Suprapubic skin (tissue), 4 donors: Measurements from ENCODE around the gene MYO18B. TPM values are rescaled to one million over a fixed set of nuclear protein-coding genes. Genes with fewer than 3 reads are reported as not detected.

Source experiments
- DNase-seq, 2 donors: peaks; one replicate each; pipeline ENCODE4 v3.0.0-alpha.2; 2019; ENCODE audit warnings: low spot score in 2 of 2
- H3K27ac ChIP-seq: fragments of 200-600 bp; sonication (generic); one replicate; pipeline ENCODE4 v1.5.1; 2019
- H3K27me3 ChIP-seq: fragments of 200-600 bp; sonication (generic); one replicate; pipeline ENCODE4 v1.5.1; 2019
- H3K36me3 ChIP-seq: fragments of 200-600 bp; sonication (generic); one replicate; pipeline ENCODE4 v1.5.1; 2019
- H3K4me1 ChIP-seq: fragments of 200-600 bp; sonication (generic); one replicate; pipeline ENCODE4 v1.5.1; 2019
- H3K4me3 ChIP-seq: fragments of 200-600 bp; sonication (generic); one replicate; pipeline ENCODE4 v1.5.1; 2019; ENCODE audit warnings: mild to moderate bottlenecking
- H3K9me3 ChIP-seq: fragments of 200-600 bp; sonication (generic); one replicate; pipeline ENCODE4 v1.5.1; 2019
- EP300 ChIP-seq: sonication (generic); formaldehyde crosslinking; IDR thresholded peaks from one replicate; pipeline ENCODE4 v1.6.1; 2017; ENCODE audit warnings: antibody characterized with exemption
- POLR2A ChIP-seq, 2 donors: fragments of 450-650 bp; IDR thresholded peaks; one replicate each; pipeline ENCODE4 v1.6.1; 2017; ENCODE audit warnings: antibody characterized with exemption in 2 of 2, mild to moderate bottlenecking in 2 of 2, moderate library complexity in 2 of 2
- POLR2AphosphoS5 ChIP-seq, 3 donors: sonication (generic); formaldehyde crosslinking; IDR thresholded peaks; one replicate each; pipeline ENCODE4 v1.6.1; 2017; ENCODE audit warnings: antibody characterized with exemption in 3 of 3
- WGBS: methylation state at CpG from one replicate; pipeline ENCODE4 v1.1.5; 2018; 5-methylcytosine and 5-hydroxymethylcytosine counted together
- total RNA-seq, 4 donors: library from RNA; depleted of rRNA; stranded (reverse); fragments of >200 nt; gene quantifications; one replicate each; pipeline ENCODE4 v1.1.0, GENCODE V29; 2016
- TF ChIP-seq, protein P1 (sequence below), 2 donors: fragments of 200-600 bp in 1 of 2; fragments of 450-650 bp in 1 of 2; sonication (generic) in 1 of 2; IDR thresholded peaks; one replicate each; pipeline ENCODE4 v1.5.1; 2016 to 2019; ENCODE audit warnings: antibody characterized with exemption in 2 of 2, mild to moderate bottlenecking in 1 of 2, moderate library complexity in 1 of 2

The MYO18B gene
- total RNA-seq, 4 donors from 2014 or later = 1.2 to 3.2 (median 1.7) TPM

DNA sequence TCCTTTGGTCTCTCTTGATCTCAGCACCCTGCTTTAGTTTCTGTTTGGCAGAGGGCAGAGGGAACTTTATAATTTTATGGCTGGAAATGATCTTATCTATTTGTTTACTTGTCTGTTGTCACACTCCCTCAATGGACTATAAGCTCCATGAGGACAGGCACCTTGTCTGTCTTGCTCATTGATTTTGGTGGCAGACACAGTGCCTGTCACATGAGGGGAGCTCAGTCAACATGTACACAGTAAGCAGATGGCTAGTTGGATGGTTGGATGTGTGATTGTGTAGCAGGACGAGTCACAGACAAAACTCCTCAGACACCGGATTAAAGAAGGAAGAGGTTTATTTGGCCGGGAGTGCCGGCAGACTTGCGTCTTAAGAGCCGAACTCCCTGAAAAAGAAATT is 80.4 kb downstream of the MYO18B start:
- peaks cover 34% of the 10 kb centered on the region for H3K27me3 ChIP-seq
- no peak overlapping the region for H3K27ac ChIP-seq
- DNase-seq = no peak
- TF ChIP-seq, protein P1, sequence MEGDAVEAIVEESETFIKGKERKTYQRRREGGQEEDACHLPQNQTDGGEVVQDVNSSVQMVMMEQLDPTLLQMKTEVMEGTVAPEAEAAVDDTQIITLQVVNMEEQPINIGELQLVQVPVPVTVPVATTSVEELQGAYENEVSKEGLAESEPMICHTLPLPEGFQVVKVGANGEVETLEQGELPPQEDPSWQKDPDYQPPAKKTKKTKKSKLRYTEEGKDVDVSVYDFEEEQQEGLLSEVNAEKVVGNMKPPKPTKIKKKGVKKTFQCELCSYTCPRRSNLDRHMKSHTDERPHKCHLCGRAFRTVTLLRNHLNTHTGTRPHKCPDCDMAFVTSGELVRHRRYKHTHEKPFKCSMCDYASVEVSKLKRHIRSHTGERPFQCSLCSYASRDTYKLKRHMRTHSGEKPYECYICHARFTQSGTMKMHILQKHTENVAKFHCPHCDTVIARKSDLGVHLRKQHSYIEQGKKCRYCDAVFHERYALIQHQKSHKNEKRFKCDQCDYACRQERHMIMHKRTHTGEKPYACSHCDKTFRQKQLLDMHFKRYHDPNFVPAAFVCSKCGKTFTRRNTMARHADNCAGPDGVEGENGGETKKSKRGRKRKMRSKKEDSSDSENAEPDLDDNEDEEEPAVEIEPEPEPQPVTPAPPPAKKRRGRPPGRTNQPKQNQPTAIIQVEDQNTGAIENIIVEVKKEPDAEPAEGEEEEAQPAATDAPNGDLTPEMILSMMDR (IDR thresholded peaks at IDR 0.05) = no peak
- no peak for TF ChIP-seq EP300
- no peak for TF ChIP-seq POLR2AphosphoS5 (IDR thresholded peaks at IDR 0.05)
- no peak for TF ChIP-seq POLR2A (IDR thresholded peaks at IDR 0.05)
- H3K4me1 ChIP-seq = no peaks in the 10 kb centered on the region
- H3K9me3 ChIP-seq = no peaks in the 10 kb centered on the region
- no peaks in the 10 kb centered on the region for H3K36me3 ChIP-seq
- H3K4me3 ChIP-seq = no peak overlapping the region
- WGBS = 89% methylated on average over 6 of the region's 6 CpGs

- Histone ChIP-seq H3K36me3 (no peaks in the 10 kb centered on the region), H3K27me3 (peaks cover 28% of the 10 kb centered on the region), H3K27ac (no peak overlapping the region), H3K4me3 (no peak overlapping the region), H3K4me1 (no peaks in the 10 kb centered on the region), H3K9me3 (no peaks in the 10 kb centered on the region)
- 76% methylated on average over 15 of the region's 15 CpGs for WGBS
- TF ChIP-seq EP300 (no peak), POLR2AphosphoS5 (IDR thresholded peaks at IDR 0.05) (no peak), POLR2A (IDR thresholded peaks at IDR 0.05) (no peak)
- TF ChIP-seq, protein P1 (IDR thresholded peaks at IDR 0.05) = no peak
- no peak for DNase-seq
These were observed 81.3 kb downstream of the MYO18B start for GRCh38 chr22:25823276-25823675.

- WGBS = 61% methylated on average over 7 of the region's 7 CpGs
- H3K9me3 ChIP-seq = no peaks in the 10 kb centered on the region
- H3K4me3 ChIP-seq = no peak overlapping the region
- H3K36me3 ChIP-seq = no peaks in the 10 kb centered on the region
- no peaks in the 10 kb centered on the region for H3K4me1 ChIP-seq
- TF ChIP-seq, protein P1 (IDR thresholded peaks at IDR 0.05) = no peak
- no peak for TF ChIP-seq POLR2AphosphoS5 (IDR thresholded peaks at IDR 0.05)
- H3K27me3 ChIP-seq = peaks cover 22% of the 10 kb centered on the region
- no peak overlapping the region for H3K27ac ChIP-seq
- DNase-seq = no peak
These were observed 82.9 kb downstream of the MYO18B start for GRCh38 chr22:25824828-25825423.

DNA sequence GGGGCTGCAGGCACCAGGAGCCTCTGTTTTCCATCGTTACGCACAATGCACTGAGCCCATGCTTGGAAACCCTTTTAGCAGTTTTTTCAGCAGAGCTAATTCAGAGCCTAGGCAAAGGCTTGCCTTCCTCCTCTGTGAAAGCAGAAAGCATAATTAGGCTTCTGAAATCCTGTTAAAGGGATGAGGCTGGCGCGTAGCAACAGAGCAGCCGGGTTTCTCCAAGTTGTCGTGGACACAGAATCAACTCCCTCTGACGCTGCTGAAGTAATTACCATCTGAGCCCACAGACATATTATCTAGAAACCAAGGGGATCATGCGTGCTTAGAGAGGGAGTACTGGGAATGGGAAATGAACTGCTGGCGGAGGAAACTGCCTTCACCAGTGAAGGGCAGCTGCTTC is 85.4 kb downstream of the MYO18B start:
- Histone ChIP-seq H3K36me3 (no peaks in the 10 kb centered on the region), H3K9me3 (peaks cover 3% of the 10 kb centered on the region), H3K4me3 (no peak overlapping the region), H3K4me1 (no peaks in the 10 kb centered on the region), H3K27ac (no peak overlapping the region), H3K27me3 (peaks cover 22% of the 10 kb centered on the region)
- DNase-seq = no peak
- WGBS = 85% methylated on average over 9 of the region's 9 CpGs
- TF ChIP-seq EP300 (no peak), POLR2AphosphoS5 (IDR thresholded peaks at IDR 0.05) (no peak), POLR2A (IDR thresholded peaks at IDR 0.05) (no peak)
- TF ChIP-seq, protein P1 (IDR thresholded peaks at IDR 0.05) = no peak

DNA sequence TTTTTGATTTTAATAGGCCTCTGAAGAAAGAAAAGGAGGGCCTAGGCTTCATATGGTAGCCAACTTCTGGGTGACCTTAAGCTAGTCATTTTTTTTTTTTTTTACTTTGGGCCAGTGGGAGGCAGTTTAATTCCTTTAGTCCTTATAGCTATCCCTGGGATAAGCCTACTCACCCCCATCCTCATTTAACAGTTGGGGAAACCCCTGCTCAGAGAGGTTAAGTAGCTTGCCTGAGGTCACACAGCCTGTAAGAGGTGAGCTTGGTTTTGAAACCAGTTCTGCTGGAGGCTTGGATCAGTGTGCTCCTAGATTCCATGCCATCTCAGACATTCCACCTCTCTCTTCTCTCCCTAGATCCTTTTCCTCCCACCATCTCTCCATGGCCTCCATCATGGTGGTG is 86.4 kb downstream of the MYO18B start:
- H3K9me3 ChIP-seq = peaks cover 3% of the 10 kb centered on the region
- H3K4me3 ChIP-seq = no peak overlapping the region
- H3K27ac ChIP-seq = no peak overlapping the region
- H3K4me1 ChIP-seq = no peaks in the 10 kb centered on the region
- peaks cover 17% of the 10 kb centered on the region for H3K27me3 ChIP-seq
- no peak for DNase-seq
- H3K36me3 ChIP-seq = no peaks in the 10 kb centered on the region
- TF ChIP-seq POLR2A (IDR thresholded peaks at IDR 0.05) = no peak
- no peak for TF ChIP-seq POLR2AphosphoS5 (IDR thresholded peaks at IDR 0.05)
- TF ChIP-seq, protein P1 (IDR thresholded peaks at IDR 0.05) = no peak
- no peak for TF ChIP-seq EP300
